A673 (cell line): Measurements from ENCODE around the gene POU3F1. TPM values are rescaled to one million over a fixed set of nuclear protein-coding genes. Genes with fewer than 3 reads are reported as not detected.

Experiments used
- BruUV-seq: library from RNA; stranded (reverse); fragments of 400-500 nt; replicated peaks from 2 replicates; lab custom pipeline; 2021; lab: Mats Ljungman, UMichigan
- CTCF ChIA-PET: fragments of 300-600 bp; sonication (Branson Sonifier 250); formaldehyde crosslinking; loops from one replicate; lab custom pipeline; 2022; ENCODE audit warnings: antibody characterized with exemption; lab: Charles Lee
- POLR2A ChIA-PET: fragments of 300-600 bp; sonication (Branson Sonifier 250); formaldehyde crosslinking; loops from one replicate; lab custom pipeline; 2022; ENCODE audit warnings: antibody characterized with exemption; ENCODE audit not compliant: low non-redundant PET; lab: Charles Lee
- DNase-seq: peaks from one replicate; pipeline ENCODE4 v3.0.0-alpha.2; 2015; ENCODE audit warnings: low spot score
- H3K27ac ChIP-seq: fragments of 200-600 bp; sonication (generic); 2 replicates; pipeline ENCODE4 v1.5.1; 2016; ENCODE audit warnings: mixed run types, low read depth, mild to moderate bottlenecking, mixed read lengths, antibody characterized with exemption, low read length; ENCODE audit not compliant: poor library complexity, severe bottlenecking
- H3K27me3 ChIP-seq: fragments of 200-600 bp; sonication (generic); replicated peaks from 2 replicates; pipeline ENCODE4 v1.6.1; 2017; ENCODE audit warnings: mixed run types, low read depth, mild to moderate bottlenecking, mixed read lengths, antibody characterized with exemption, low read length; ENCODE audit not compliant: insufficient read depth, poor library complexity
- H3K36me3 ChIP-seq: fragments of 200-600 bp; sonication (generic); 2 replicates; pipeline ENCODE4 v1.6.1; 2016; ENCODE audit warnings: mixed run types, mild to moderate bottlenecking, mixed read lengths, antibody characterized with exemption, low read length; ENCODE audit not compliant: insufficient read depth, poor library complexity, severe bottlenecking
- H3K4me1 ChIP-seq: fragments of 200-600 bp; sonication (generic); 2 replicates; pipeline ENCODE4 v1.6.1; 2017; ENCODE audit warnings: mixed run types, mild to moderate bottlenecking, mixed read lengths, antibody characterized with exemption, low read length; ENCODE audit not compliant: insufficient read depth, poor library complexity, severe bottlenecking
- H3K4me3 ChIP-seq: fragments of 200-600 bp; sonication (generic); 2 replicates; pipeline ENCODE4 v1.5.1; 2016; ENCODE audit warnings: low read depth, mixed run types, mild to moderate bottlenecking, mixed read lengths, low read length; ENCODE audit not compliant: poor library complexity, severe bottlenecking
- H3K9me3 ChIP-seq: fragments of 200-600 bp; sonication (generic); 2 replicates; pipeline ENCODE4 v1.6.1; 2016; ENCODE audit warnings: mixed run types, low read depth, mild to moderate bottlenecking, mixed read lengths, antibody characterized with exemption, low read length; ENCODE audit not compliant: poor library complexity, severe bottlenecking
- EZH2 ChIP-seq: fragments of 200-600 bp; sonication (generic); IDR thresholded peaks from 2 replicates; pipeline ENCODE4 v1.6.1; 2017; ENCODE audit warnings: borderline replicate concordance, low read depth, mild to moderate bottlenecking, mixed read lengths, antibody characterized with exemption, low read length; ENCODE audit not compliant: poor library complexity, severe bottlenecking
- intact Hi-C: fragments of 100-400 bp; cut with micrococcal nuclease; formaldehyde crosslinking; loops from one replicate; pipeline ENCODE4 v1.10.0; 2022; ENCODE audit not compliant: unreplicated experiment
- total RNA-seq: library from RNA; stranded (reverse); gene quantifications from 2 replicates; pipeline ENCODE4 v1.2.3, GENCODE V29; 2021
- TF ChIP-seq, protein P1 (sequence below): fragments of 300-800, 200-600 bp; sonication (generic); conservative IDR thresholded peaks from 2 replicates; pipeline ENCODE4 v1.5.1; 2017; ENCODE audit warnings: low read depth, mild to moderate bottlenecking, antibody characterized with exemption, low read length, moderate library complexity, mixed read lengths

POU3F1 gene
- total RNA-seq, 1 experiment from 2014 or later: 92.9 TPM

DNA sequence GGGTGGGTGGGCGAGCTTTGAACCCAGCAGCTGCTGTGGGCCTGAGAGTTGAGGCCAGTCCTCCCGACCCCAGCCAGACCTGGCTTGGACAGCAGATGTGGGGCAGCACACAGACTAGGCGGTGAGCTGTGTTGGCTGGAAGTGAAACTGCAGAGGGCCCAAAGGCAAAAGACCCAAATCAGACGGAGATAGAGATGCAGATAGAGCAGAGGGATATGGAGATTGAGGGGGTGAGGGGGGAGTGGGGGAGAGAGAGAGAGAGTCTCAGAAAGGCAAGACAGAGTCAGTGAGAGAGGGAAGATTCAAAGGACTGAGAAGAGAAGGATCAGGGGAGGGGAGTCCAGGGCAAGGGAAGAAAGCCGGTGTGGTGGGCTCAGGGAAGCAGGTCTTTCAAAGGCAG lies 17.0 kb upstream of the POU3F1 start:
- DNase-seq: peak; percentile 59
- TF ChIP-seq, protein P1, sequence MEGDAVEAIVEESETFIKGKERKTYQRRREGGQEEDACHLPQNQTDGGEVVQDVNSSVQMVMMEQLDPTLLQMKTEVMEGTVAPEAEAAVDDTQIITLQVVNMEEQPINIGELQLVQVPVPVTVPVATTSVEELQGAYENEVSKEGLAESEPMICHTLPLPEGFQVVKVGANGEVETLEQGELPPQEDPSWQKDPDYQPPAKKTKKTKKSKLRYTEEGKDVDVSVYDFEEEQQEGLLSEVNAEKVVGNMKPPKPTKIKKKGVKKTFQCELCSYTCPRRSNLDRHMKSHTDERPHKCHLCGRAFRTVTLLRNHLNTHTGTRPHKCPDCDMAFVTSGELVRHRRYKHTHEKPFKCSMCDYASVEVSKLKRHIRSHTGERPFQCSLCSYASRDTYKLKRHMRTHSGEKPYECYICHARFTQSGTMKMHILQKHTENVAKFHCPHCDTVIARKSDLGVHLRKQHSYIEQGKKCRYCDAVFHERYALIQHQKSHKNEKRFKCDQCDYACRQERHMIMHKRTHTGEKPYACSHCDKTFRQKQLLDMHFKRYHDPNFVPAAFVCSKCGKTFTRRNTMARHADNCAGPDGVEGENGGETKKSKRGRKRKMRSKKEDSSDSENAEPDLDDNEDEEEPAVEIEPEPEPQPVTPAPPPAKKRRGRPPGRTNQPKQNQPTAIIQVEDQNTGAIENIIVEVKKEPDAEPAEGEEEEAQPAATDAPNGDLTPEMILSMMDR: no peak
- TF ChIP-seq EZH2: no peak
- H3K27ac ChIP-seq: peak overlapping the region; percentile 96
- H3K36me3 ChIP-seq: no peaks in the 10 kb centered on the region
- POLR2A ChIA-PET: interaction anchor here (0.6 to 0.8 kb wide), 2 partner anchors 17 to 63 kb away, joined by 4 to 5 read pairs; partner anchors contain the start of gene POU3F1
- H3K9me3 ChIP-seq: no peaks in the 10 kb centered on the region
- no TSS peak for BruUV-seq
- peaks cover 96% of the 10 kb centered on the region for H3K4me1 ChIP-seq
- CTCF ChIA-PET: interaction anchor here (0.7 to 2.4 kb wide), 2 partner anchors 9 to 15 kb away, joined by 10 to 20 read pairs; no protein-coding TSS in a partner anchor
- intact Hi-C loops: loop anchor here (2.0 kb wide), 1 partner anchor 665 kb away; no protein-coding TSS in a partner anchor
- no peak overlapping the region for H3K4me3 ChIP-seq
- H3K27me3 ChIP-seq: no peaks in the 10 kb centered on the region

DNA sequence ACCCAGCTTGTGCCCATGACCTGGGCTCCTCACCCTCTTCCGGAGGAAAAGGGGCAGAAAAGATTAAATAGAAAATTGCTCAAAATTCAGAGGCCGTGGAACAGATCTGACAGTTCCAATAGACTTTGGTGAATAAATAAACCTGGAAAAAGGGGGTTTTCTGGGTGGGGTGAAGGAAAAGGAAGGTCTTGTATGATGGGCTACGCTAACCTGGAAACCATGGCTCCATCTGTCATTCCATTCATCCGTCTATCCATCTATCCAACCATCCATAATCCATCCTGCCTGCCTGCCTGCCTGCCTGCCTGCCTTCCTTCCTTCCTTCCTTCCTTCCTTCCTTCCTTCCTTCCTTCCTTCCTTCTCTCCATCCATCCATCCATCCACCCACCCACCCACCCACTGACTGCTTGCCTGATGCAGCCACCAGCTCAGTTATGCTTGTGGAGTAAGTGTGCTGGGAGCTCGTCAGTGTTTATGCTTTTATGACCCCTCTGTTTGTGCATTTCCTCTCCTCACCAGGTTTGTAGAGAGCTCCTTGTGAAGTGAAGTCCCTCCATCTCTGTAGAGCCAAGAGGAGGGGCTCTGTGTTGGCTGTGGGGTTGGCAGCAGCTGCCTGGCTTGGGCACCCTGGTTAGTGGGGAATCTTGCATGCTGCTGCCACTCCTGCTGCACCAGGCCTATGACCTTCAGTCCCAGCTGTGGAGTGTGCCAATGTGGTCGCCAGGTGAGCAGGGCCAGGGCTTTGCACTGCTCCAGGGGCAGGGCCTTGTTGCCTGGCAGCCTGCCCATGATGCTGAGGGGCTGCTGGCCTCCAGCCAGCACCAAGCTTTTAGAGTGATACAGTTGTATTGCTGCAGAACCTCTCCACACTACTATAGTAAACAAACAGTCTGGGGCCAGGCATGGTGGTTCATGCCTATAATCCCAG lies 16.0 kb upstream of the POU3F1 start:
- no TSS peak for BruUV-seq
- Histone ChIP-seq H3K4me3 (peak overlapping the region; percentile 9), H3K9me3 (no peaks in the 10 kb centered on the region), H3K27me3 (no peaks in the 10 kb centered on the region), H3K27ac (peak overlapping the region; percentile 99), H3K4me1 (peaks cover 91% of the 10 kb centered on the region), H3K36me3 (no peaks in the 10 kb centered on the region)
- CTCF ChIA-PET: interaction anchor here (0.6 to 2.4 kb wide), 4 partner anchors 10 to 55 kb away, joined by 3 to 20 read pairs (median 4); partner anchors contain the start of gene POU3F1
- no peak for TF ChIP-seq EZH2
- TF ChIP-seq, protein P1: no peak
- POLR2A ChIA-PET: interaction anchor here (0.6 to 0.8 kb wide), 3 partner anchors 37 to 67 kb away, joined by 4 to 9 read pairs (median 5); no protein-coding TSS in a partner anchor
- intact Hi-C loops: loop anchor here (1.0 to 2.0 kb wide), 3 partner anchors 425 to 666 kb away; no protein-coding TSS in a partner anchor
- DNase-seq: peak; percentile 98

DNA sequence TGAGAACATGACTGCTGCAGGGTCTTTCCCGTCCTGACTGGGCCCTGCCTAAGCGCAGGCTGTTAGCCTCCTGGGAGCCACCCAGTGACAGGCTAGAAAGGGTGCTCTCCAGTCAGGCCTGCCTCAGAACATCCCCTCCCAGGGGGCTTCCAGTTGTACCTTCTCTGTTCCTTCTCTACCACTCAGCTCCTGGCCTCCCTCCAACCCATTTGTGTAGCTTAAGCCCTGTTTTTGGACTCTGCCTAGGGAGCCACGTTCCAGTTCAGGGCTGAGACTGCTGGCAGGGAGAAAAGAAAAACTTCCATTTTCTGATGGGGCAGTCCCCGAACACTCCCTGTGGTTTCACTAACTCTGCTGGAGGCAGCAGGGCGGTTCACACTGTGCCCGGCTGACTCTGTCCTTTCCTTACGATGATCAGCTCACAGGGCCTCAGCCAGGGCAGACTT lies 15.3 kb upstream of the POU3F1 start:
- H3K27ac ChIP-seq: peak overlapping the region; percentile 99

More for the DNA sequence above, 15.3 kb upstream of the POU3F1 start:
- Histone ChIP-seq H3K4me1 (peaks cover 84% of the 10 kb centered on the region), H3K36me3 (no peaks in the 10 kb centered on the region), H3K27me3 (no peaks in the 10 kb centered on the region), H3K9me3 (no peaks in the 10 kb centered on the region), H3K4me3 (peak overlapping the region; percentile 9)
- no TSS peak for BruUV-seq
- ChIA-PET POLR2A (no interaction called here), CTCF (interaction anchor here (0.7 to 2.4 kb wide), 3 partner anchors 10 to 21 kb away, joined by 3 to 20 read pairs (median 4); partner anchors contain the start of gene POU3F1)
- no peak for TF ChIP-seq EZH2
- TF ChIP-seq, protein P1: no peak
- DNase-seq: peak; percentile 92
- intact Hi-C loops: loop anchor here (1.0 to 2.0 kb wide), 3 partner anchors 425 to 667 kb away; no protein-coding TSS in a partner anchor
